SKM-1 treated with dmso at 0.1 percent for 144 hours (cell line): ENCODE results near the gene SULT1C2.
"Not testable (repeated sequence)": the region's sequence is repeated elsewhere in the genome, so short reads cannot be mapped to it uniquely, and the experiment has no call there.

Experiments used
- DNase-seq: peaks from one replicate; lab custom pipeline; 2025; ENCODE audit not compliant: unreplicated experiment; lab: John Stamatoyannopoulos, UW

The SULT1C2 gene

GRCh38 chr2:108288534-108289106 is at the start of gene SULT1C2:
SULT1C2 (plus strand) TSS chr2:108288895; CDS start chr2:108293668, 4,773 bp downstream.
- DNase-seq, result no peak

GRCh38 chr2:108239786-108240185 is 48.9 kb upstream of the SULT1C2 start, which contains the start of gene SULT1C3:
SULT1C3 (plus strand) TSS chr2:108239968; CDS start chr2:108247195, 7,227 bp downstream.
- DNase-seq, result no peak

- no peak for DNase-seq
Observed at GRCh38 chr2:108240966-108241365, 47.7 kb upstream of the SULT1C2 start.

DNA sequence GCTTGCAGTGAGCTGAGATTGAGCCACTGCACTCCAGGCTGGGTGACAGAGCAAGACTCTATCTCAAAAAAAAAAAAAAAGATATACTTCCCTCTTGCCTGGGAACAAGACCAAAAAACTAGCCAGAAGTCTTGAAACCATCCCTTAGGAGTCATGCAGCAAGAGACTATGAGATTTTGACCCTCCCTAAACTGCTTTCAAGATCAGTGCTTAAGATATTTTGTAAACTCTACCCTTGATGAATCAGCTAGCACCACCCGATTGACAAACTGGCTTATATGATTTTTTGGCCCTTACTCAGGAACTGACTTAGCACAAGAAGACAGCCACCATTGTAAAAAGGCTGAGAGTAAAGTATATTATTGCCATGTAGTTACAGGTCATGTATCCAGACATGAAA is 45.1 kb upstream of the SULT1C2 start:
- DNase-seq, result no peak

DNA sequence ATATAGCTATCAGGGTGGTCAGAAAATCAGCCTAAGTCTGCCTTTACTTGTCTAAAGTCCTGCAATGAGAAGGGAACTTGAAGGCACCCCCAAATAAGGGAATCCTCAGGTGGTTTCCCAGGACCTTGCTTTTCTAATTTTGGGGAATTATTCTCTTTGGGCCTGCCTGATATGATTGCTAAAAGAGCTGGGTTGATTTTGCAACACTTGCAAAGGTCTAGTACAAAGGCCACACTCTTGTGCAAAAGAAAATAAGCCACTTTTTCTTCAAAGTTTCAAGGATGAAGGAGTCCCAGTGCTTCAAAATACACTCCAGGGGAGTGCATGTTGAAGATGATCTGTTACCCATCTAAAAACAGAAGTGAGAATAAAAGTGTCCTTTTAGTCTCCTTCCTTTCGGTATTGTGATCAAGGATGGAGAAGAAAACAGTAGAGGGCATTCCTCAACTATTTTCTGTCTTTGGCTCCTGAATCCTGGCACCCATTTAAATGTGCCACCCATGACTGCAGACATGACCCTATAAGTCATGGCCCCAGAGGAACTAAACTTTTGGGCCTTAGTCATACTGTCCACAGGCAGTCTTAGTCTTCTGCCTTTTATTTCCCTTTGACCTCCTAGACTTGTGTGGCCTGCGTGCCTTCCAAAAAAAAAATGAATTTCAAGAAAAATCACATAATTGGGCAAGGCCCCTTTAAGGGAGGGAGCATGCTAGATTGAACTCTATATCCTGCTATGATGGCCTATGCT is 43.9 kb upstream of the SULT1C2 start:
- no peak for DNase-seq

- no peak for DNase-seq
Observed at GRCh38 chr2:108253106-108253505, 35.6 kb upstream of the SULT1C2 start.

GRCh38 chr2:108257757-108258331 is 30.9 kb upstream of the SULT1C2 start:
- no peak for DNase-seq

DNA sequence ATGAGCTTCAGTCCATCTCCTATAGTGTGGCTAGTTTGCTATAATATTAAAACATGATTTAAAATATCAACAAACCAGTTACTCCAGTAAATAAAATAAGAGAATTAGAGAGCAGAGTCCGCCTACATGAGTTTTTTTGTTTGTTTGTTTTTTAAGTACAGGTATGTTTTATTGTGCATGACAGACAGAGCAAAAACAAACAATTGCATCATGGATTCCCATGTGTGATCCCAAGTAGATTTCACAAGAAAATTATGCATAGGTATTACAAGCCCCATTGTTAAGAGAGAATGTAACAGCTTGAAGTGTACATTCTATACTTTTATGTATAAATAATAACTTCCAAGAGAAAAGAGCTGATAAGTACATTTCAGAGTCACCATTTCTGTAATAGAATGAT is 27.9 kb upstream of the SULT1C2 start:
- DNase-seq, result no peak

- DNase-seq, result no peak
Observed at GRCh38 chr2:108262036-108262435, 26.7 kb upstream of the SULT1C2 start.

- no peak for DNase-seq
Observed at GRCh38 chr2:108263401-108263800, 25.3 kb upstream of the SULT1C2 start.

GRCh38 chr2:108266218-108266617 is 22.5 kb upstream of the SULT1C2 start:
- no peak for DNase-seq

DNA sequence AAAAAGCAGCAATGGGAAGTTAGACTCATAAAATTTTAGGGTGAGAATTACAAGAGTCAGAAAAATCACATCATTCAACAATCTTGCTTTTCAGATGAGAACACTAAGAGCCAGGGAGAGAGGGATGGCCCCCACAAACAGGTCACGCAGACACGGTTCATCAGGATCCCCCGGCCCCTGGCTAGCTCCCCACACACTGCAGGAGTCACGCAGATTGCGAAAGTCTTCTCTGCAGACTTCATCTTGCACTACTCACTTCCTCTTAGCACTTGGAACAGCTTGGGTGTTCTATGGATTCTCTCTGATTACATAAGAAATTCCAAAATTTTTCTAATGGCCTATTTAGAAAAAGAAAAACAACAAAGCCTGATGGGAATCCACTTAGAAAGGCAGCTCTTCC is 21.6 kb upstream of the SULT1C2 start:
- DNase-seq, result peak; percentile 76

- no peak for DNase-seq
Observed at GRCh38 chr2:108268001-108268400, 20.7 kb upstream of the SULT1C2 start.

GRCh38 chr2:108270346-108270745 is 18.3 kb upstream of the SULT1C2 start:
- DNase-seq, result no peak

DNA sequence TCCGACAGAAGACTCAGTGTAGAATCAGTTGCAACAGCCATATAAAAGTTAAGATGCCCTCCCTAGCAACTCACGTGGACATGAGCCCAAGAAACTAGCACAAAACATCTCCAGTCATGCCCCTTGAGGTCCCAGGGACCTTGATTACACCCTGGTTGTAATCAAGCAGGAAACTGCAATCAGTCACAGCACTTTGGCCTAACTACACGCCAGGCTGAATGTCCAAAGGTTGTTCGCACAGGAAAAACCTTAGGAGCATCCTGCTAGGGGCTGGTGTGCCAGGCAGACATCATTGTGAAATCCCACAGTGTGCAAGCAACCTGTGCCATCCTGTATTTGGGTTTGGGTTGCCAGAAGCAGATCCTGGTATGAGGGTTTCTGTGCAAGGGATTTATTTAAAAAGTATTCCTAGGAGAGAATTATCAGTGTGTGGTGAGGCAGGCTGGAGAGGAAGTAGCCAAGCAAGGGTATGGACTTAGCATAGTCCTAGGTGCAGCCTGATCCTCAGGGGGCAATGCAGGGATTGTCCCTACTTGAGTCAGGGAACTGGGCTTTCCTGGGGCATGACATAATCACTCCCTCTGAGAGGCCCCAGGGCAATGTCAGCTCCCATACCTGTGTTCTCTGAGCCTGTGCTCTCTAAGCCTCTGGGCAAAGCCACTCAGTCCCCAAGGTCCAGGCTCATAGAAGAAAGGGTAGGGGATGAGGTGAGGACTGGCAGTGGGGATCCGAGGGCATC is 17.8 kb upstream of the SULT1C2 start:
- no peak for DNase-seq

GRCh38 chr2:108271691-108272253 is 16.9 kb upstream of the SULT1C2 start:
- no peak for DNase-seq

DNA sequence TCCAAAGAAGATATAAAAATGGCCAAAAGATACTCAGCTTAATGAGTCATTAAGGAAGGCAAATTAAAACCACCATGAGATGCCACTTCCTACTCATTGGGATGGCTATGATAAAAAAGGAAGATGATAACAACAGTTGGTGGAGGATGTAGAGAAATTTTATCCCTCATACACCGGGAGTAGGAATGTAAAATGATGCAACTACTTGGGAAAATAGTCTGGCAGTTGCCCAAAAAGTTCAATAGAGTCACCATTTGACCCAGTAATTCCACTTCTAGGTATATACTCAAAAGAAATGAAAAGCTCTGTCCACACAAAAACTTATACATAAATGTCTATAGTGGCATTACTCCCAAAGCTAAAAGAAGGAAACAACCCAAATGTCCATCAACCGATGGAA is 10.1 kb upstream of the SULT1C2 start:
- DNase-seq, result no peak

DNA sequence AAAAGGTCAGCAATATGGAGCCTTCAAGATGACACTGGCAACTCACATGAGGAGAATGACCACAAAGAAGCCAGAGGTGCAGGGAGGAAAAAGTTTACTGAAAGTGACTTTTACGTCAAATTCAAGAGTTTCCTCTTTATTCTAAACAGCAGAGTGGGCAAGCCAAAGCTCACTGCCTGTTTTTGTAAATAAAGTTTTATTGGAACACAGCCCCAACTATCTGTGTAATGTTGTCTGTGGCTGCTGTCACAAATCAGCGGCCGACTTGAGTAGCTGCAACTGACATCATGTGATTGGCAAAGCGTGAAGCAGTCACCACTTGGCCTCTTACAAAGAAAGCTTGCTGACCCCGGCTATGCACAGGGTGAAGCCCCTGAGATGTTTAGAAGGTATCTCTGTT is 9.2 kb upstream of the SULT1C2 start:
- DNase-seq, result no peak

- DNase-seq, result no peak
Observed at GRCh38 chr2:108280466-108280865, 8.2 kb upstream of the SULT1C2 start.

GRCh38 chr2:108284566-108284965 is 4.1 kb upstream of the SULT1C2 start:
- DNase-seq, result not testable (repeated sequence)

DNA sequence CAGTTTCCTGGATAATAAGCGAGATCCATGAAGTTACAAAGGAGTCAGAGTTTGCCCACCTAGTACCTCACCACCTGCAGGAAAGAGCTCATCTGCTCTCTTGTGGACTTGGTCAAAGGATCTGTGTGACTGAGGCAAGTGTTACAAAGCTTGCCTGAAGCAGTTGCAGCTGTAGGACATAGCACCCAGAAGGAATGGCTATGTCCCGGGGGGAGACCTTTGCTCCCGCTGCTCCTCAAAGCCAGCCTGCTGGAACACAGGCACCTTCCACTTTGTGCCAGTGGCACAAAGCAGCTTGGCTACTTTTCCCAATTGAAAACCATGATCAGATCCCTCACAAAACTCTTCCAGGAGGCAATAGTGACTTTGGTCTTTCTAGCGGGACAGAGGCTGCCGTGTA is 3.1 kb upstream of the SULT1C2 start:
- no peak for DNase-seq
